Ascending aorta (tissue), 2 donors: ENCODE results near the gene NDEL1. TPM values are rescaled to one million over a fixed set of nuclear protein-coding genes. Genes with fewer than 3 reads are reported as not detected.

Experiments used
- DNase-seq, 2 donors: peaks; one replicate each; pipeline ENCODE4 v3.0.0-alpha.2; 2019; ENCODE audit warnings: low spot score in 2 of 2
- H3K27ac ChIP-seq, 2 donors: fragments of 200-600 bp; sonication (generic); one replicate each; pipeline ENCODE4 v1.5.1; 2016 to 2017; ENCODE audit warnings: mild to moderate bottlenecking in 1 of 2
- H3K27me3 ChIP-seq: fragments of 200-600 bp; sonication (generic); one replicate; pipeline ENCODE4 v1.5.1; 2017
- H3K36me3 ChIP-seq, 2 donors: fragments of 200-600 bp; sonication (generic); one replicate each; pipeline ENCODE4 v1.5.1; 2016
- H3K4me1 ChIP-seq, 2 donors: fragments of 200-600 bp; sonication (generic); one replicate each; pipeline ENCODE4 v1.5.1; 2016 to 2017; ENCODE audit warnings: mild to moderate bottlenecking in 1 of 2
- H3K4me3 ChIP-seq, 2 donors: fragments of 200-600 bp; sonication (generic); one replicate each; pipeline ENCODE4 v1.5.1; 2016 to 2017; ENCODE audit warnings: mild to moderate bottlenecking in 1 of 2
- H3K9me3 ChIP-seq, 2 donors: fragments of 200-600 bp; sonication (generic); one replicate each; pipeline ENCODE4 v1.5.1; 2016
- intact Hi-C: fragments of 100-400 bp; cut with DNase I; formaldehyde crosslinking; loops from one replicate; pipeline ENCODE4 v1.15.1; 2023
- total RNA-seq: library from RNA; depleted of rRNA; stranded (reverse); fragments of >200 nt; gene quantifications from one replicate; pipeline ENCODE4 v1.1.0, GENCODE V29; 2016
- TF ChIP-seq, protein P1 (sequence below), 3 experiments: fragments of 200-600 bp in 2 of 3; fragments of 450-650 bp in 1 of 3; sonication (generic) in 2 of 3; IDR thresholded peaks; one replicate each; pipeline ENCODE4 v1.5.1; 2016 to 2019; ENCODE audit warnings: antibody characterized with exemption in 3 of 3, mild to moderate bottlenecking in 1 of 3, moderate library complexity in 1 of 3

The NDEL1 gene
- total RNA-seq, 1 donor from 2014 or later: 103 TPM

GRCh38 chr17:8484465-8484864 lies 48.8 kb downstream of the NDEL1 start:
- no peak for DNase-seq
- intact Hi-C loops: no loop called here
- H3K4me1 ChIP-seq: peaks cover 6 to 22% of the 10 kb centered on the region in 2 donors
- peaks cover 0 to 3% of the 10 kb centered on the region in 2 donors for H3K9me3 ChIP-seq
- TF ChIP-seq, protein P1, sequence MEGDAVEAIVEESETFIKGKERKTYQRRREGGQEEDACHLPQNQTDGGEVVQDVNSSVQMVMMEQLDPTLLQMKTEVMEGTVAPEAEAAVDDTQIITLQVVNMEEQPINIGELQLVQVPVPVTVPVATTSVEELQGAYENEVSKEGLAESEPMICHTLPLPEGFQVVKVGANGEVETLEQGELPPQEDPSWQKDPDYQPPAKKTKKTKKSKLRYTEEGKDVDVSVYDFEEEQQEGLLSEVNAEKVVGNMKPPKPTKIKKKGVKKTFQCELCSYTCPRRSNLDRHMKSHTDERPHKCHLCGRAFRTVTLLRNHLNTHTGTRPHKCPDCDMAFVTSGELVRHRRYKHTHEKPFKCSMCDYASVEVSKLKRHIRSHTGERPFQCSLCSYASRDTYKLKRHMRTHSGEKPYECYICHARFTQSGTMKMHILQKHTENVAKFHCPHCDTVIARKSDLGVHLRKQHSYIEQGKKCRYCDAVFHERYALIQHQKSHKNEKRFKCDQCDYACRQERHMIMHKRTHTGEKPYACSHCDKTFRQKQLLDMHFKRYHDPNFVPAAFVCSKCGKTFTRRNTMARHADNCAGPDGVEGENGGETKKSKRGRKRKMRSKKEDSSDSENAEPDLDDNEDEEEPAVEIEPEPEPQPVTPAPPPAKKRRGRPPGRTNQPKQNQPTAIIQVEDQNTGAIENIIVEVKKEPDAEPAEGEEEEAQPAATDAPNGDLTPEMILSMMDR (IDR thresholded peaks at IDR 0.05): no peak
- no peak overlapping the region for H3K27ac ChIP-seq
- no peaks in the 10 kb centered on the region for H3K27me3 ChIP-seq
- H3K36me3 ChIP-seq: peaks cover 93 to 99% of the 10 kb centered on the region in 2 donors
- no peak overlapping the region for H3K4me3 ChIP-seq

- no peak for DNase-seq
- H3K27me3 ChIP-seq: no peaks in the 10 kb centered on the region
- no peak overlapping the region for H3K4me3 ChIP-seq
- TF ChIP-seq, protein P1 (IDR thresholded peaks at IDR 0.05): no peak
- peaks cover 0 to 3% of the 10 kb centered on the region in 2 donors for H3K9me3 ChIP-seq
- no peak overlapping the region for H3K27ac ChIP-seq
- peaks cover 93 to 99% of the 10 kb centered on the region in 2 donors for H3K36me3 ChIP-seq
- intact Hi-C loops: no loop called here
- peaks cover 0 to 13% of the 10 kb centered on the region in 2 donors for H3K4me1 ChIP-seq
Observed at GRCh38 chr17:8485491-8485890, 49.8 kb downstream of the NDEL1 start.

GRCh38 chr17:8487130-8487645 lies 51.5 kb downstream of the NDEL1 start:
- H3K4me1 ChIP-seq: peaks cover 0 to 1% of the 10 kb centered on the region in 2 donors
- H3K9me3 ChIP-seq: peaks cover 0 to 3% of the 10 kb centered on the region in 2 donors
- peaks cover 93 to 99% of the 10 kb centered on the region in 2 donors for H3K36me3 ChIP-seq
- H3K27ac ChIP-seq: peak overlapping the region in 1 of 2 donors; percentile 53
- H3K27me3 ChIP-seq: no peaks in the 10 kb centered on the region
- H3K4me3 ChIP-seq: no peak overlapping the region
- intact Hi-C loops: no loop called here
- DNase-seq: peak in 1 of 2 donors; percentile 61
- TF ChIP-seq, protein P1 (IDR thresholded peaks at IDR 0.05): no peak

DNA sequence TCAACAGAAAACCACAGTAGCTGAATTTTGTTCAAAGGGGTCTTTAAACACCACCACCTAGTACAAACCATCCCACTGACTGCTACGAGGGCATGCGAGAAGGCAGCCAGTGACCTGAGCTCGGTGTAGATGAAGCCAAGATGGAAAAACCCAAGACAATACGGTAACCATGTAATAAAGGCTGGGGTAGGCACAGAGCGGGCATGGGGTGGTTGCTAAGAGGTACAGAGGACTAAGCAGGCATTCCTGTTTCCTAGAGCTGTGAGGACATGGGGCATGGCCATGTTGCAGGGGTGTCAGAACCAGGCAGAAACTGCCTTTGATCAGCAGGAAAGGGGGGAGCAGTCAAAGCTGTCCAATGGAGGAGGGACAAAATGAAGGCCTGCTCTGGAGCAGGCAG lies 52.1 kb downstream of the NDEL1 start:
- H3K4me3 ChIP-seq: no peak overlapping the region
- no peaks in the 10 kb centered on the region for H3K4me1 ChIP-seq
- H3K36me3 ChIP-seq: peaks cover 93 to 99% of the 10 kb centered on the region in 2 donors
- H3K9me3 ChIP-seq: peaks cover 0 to 3% of the 10 kb centered on the region in 2 donors
- TF ChIP-seq, protein P1 (IDR thresholded peaks at IDR 0.05): no peak
- intact Hi-C loops: no loop called here
- DNase-seq: no peak
- no peaks in the 10 kb centered on the region for H3K27me3 ChIP-seq
- H3K27ac ChIP-seq: peak overlapping the region; percentile 26 to 53

DNA sequence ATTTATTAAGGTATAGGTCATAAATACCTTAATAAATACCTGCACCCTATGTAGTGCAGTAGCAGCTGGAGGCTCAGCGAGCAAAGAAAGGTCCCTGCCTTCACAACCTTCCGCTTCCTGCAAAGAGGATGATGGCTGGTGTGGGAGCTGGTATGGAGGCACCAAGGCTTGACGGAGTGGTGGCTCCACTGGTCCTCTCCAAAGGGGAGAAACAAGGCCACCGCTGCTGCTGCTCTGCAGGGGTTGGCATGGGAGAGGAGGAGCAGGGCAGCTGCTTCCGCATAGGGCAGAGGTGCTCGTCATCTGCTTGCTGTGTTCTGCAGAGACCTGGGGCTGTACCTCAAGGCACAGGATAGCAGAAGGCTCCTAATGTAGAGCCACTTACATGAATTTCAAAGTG lies 52.8 kb downstream of the NDEL1 start:
- Histone ChIP-seq H3K27me3 (no peaks in the 10 kb centered on the region), H3K36me3 (peaks cover 93 to 99% of the 10 kb centered on the region in 2 donors), H3K9me3 (peaks cover 0 to 3% of the 10 kb centered on the region in 2 donors), H3K4me1 (no peaks in the 10 kb centered on the region), H3K27ac (peak overlapping the region; percentile 53 to 55), H3K4me3 (no peak overlapping the region)
- DNase-seq: peak in 1 of 2 donors; percentile 61
- TF ChIP-seq, protein P1 (IDR thresholded peaks at IDR 0.05): no peak
- intact Hi-C loops: no loop called here
